ENCODE data around the gene EPHA1.

Gene EPHA1

GRCh38 chr7:143356414-143357050, 52.1 kb downstream of the EPHA1 start:
- TF ChIP-seq CTCF (IDR thresholded peaks at IDR 0.05; ENCODE audit: low read depth, low read length): no peak
- DNase-seq (ENCODE audit: extremely low read depth, low read depth): no peak

GRCh38 chr7:143355450-143356385, 52.9 kb downstream of the EPHA1 start:
- no peak for DNase-seq (ENCODE audit: extremely low read depth, low read depth)
- TF ChIP-seq CTCF (IDR thresholded peaks at IDR 0.05; ENCODE audit: low read depth, low read length): no peak

GRCh38 chr7:143354965-143355364, 53.7 kb downstream of the EPHA1 start:
- no peak for TF ChIP-seq CTCF (IDR thresholded peaks at IDR 0.05; ENCODE audit: low read depth, low read length)
- DNase-seq (ENCODE audit: extremely low read depth, low read depth): no peak

- no peak for TF ChIP-seq CTCF (IDR thresholded peaks at IDR 0.05; ENCODE audit: low read depth, low read length)
- no peak for DNase-seq (ENCODE audit: extremely low read depth, low read depth)
Observed at GRCh38 chr7:143354376-143354775, 54.3 kb downstream of the EPHA1 start.

- no peak for DNase-seq (ENCODE audit: extremely low read depth, low read depth)
Observed at GRCh38 chr7:143352531-143353002, 56.1 kb downstream of the EPHA1 start.

GRCh38 chr7:143351574-143351973, 57.1 kb downstream of the EPHA1 start:
- no peak for TF ChIP-seq CTCF (IDR thresholded peaks at IDR 0.05; ENCODE audit: low read depth, low read length)
- no peak for DNase-seq (ENCODE audit: extremely low read depth, low read depth)

More at GRCh38 chr7:143352531-143353002, 56.1 kb downstream of the EPHA1 start:
- no peak for TF ChIP-seq CTCF (IDR thresholded peaks at IDR 0.05; ENCODE audit: low read depth, low read length)

GRCh38 chr7:143351060-143351459, 57.6 kb downstream of the EPHA1 start:
- TF ChIP-seq CTCF (IDR thresholded peaks at IDR 0.05; ENCODE audit: low read depth, low read length): no peak
- no peak for DNase-seq (ENCODE audit: extremely low read depth, low read depth)

Measured in AG09319 (cell line).